ENCODE results near the gene SLC27A5. TPM values are rescaled to one million over a fixed set of nuclear protein-coding genes. Genes with fewer than 3 reads are reported as not detected.
"Not testable (repeated sequence)": the region's sequence is repeated elsewhere in the genome, so short reads cannot be mapped to it uniquely, and the experiment has no call there.

The SLC27A5 gene
- total RNA-seq, 2 donors from 2014 or later: 7.1 to 8.5 TPM

GRCh38 chr19:58451358-58452101 lies 60.3 kb downstream of the SLC27A5 start, which contains the start of gene ZNF324B:
Gene ZNF324B (plus strand): TSS chr19:58451622. CDS start chr19:58453702, 2,080 bp downstream.
- Histone ChIP-seq H3K36me3 (no peaks in the 10 kb centered on the region), H3K27me3 (replicated peaks; ENCODE audit: insufficient read depth) (no peaks in the 10 kb centered on the region), H3K4me1 (ENCODE audit: control insufficient read depth in 1 of 2, low read depth in 2 of 2) (peaks cover 0 to 12% of the 10 kb centered on the region in 2 donors), H3K4me3 (peak within 1 kb of the TSS; percentile 77), H3K9me3 (no peaks in the 10 kb centered on the region), H3K27ac (peak within 1 kb of the TSS; percentile 28 to 30)
- TF ChIP-seq CTCF (IDR thresholded peaks at IDR 0.05): no peak
- ATAC-seq (ENCODE audit: insufficient number of reproducible peaks, low FRiP score, low read depth) (peak; percentile 61), DNase-seq (ENCODE audit: low spot score) (peak; percentile 93)

GRCh38 chr19:58450856-58451357 lies 60.9 kb downstream of the SLC27A5 start:
- DNase-seq (ENCODE audit: low spot score) (no peak), ATAC-seq (ENCODE audit: insufficient number of reproducible peaks, low FRiP score, low read depth) (no peak)
- Histone ChIP-seq H3K27ac (no peak overlapping the region), H3K4me1 (ENCODE audit: control insufficient read depth in 1 of 2, low read depth in 2 of 2) (peaks cover 0 to 12% of the 10 kb centered on the region in 2 donors), H3K27me3 (replicated peaks; ENCODE audit: insufficient read depth) (no peaks in the 10 kb centered on the region), H3K36me3 (no peaks in the 10 kb centered on the region), H3K4me3 (peak overlapping the region; percentile 77), H3K9me3 (no peaks in the 10 kb centered on the region)
- TF ChIP-seq CTCF (IDR thresholded peaks at IDR 0.05): no peak

GRCh38 chr19:58449980-58450379 lies 61.8 kb downstream of the SLC27A5 start:
- not testable (repeated sequence) for DNase-seq (ENCODE audit: low spot score); H3K4me3 ChIP-seq; H3K27me3 ChIP-seq (replicated peaks; ENCODE audit: insufficient read depth); H3K36me3 ChIP-seq; H3K27ac ChIP-seq; H3K9me3 ChIP-seq; ATAC-seq (ENCODE audit: insufficient number of reproducible peaks, low FRiP score, low read depth)
- H3K4me1 ChIP-seq (ENCODE audit: control insufficient read depth in 1 of 2, low read depth in 2 of 2): peaks cover 0 to 12% of the 10 kb centered on the region in 2 donors

- not testable (repeated sequence) for H3K9me3 ChIP-seq; H3K27ac ChIP-seq; H3K4me3 ChIP-seq; H3K27me3 ChIP-seq (replicated peaks; ENCODE audit: insufficient read depth); H3K36me3 ChIP-seq; DNase-seq (ENCODE audit: low spot score); ATAC-seq (ENCODE audit: insufficient number of reproducible peaks, low FRiP score, low read depth)
- peaks cover 0 to 12% of the 10 kb centered on the region in 2 donors for H3K4me1 ChIP-seq (ENCODE audit: control insufficient read depth in 1 of 2, low read depth in 2 of 2)
Observed at GRCh38 chr19:58448860-58449259, 62.9 kb downstream of the SLC27A5 start.

Other genes with a start within 250 kb of the SLC27A5 start
- gene ZNF8, start 233.0 kb downstream of the SLC27A5 start, total RNA-seq: 10 to 100 TPM; 11.4 to 12.0 TPM
- gene ERVK3-1, start 206.6 kb downstream of the SLC27A5 start, total RNA-seq: 10 to 100 TPM; 37.4 to 87.9 TPM
- 1 to 10 TPM; 1.1 to 4.2 TPM for gene ZSCAN22, start 185.0 kb downstream of the SLC27A5 start, total RNA-seq
- 10 to 100 TPM in 1 of 2 donors, 1 to 10 TPM in 1; 1.9 to 10.0 TPM for gene A1BG, start 158.5 kb downstream of the SLC27A5 start, total RNA-seq
- gene ZNF497, start 149.2 kb downstream of the SLC27A5 start, total RNA-seq: 1 to 10 TPM in 1 of 2 donors, not detected in 1; 2.3 TPM
- gene ZNF837, start 131.0 kb downstream of the SLC27A5 start, total RNA-seq: 1 to 10 TPM; 1.6 to 3.9 TPM
- 100 to 1,000 TPM; 747 to 789 TPM for gene RPS5, start 124.7 kb downstream of the SLC27A5 start, total RNA-seq
- gene RNF225, start 116.3 kb downstream of the SLC27A5 start, total RNA-seq: not detected
- gene ZNF584, start 103.3 kb downstream of the SLC27A5 start, total RNA-seq: 10 to 100 TPM; 18.7 to 31.5 TPM
- 10 to 100 TPM in 1 of 2 donors, 1 to 10 TPM in 1; 3.1 to 10.2 TPM for gene ZNF132, start 71.8 kb downstream of the SLC27A5 start, total RNA-seq
- gene ZNF324B, start 60.4 kb downstream of the SLC27A5 start, total RNA-seq: 10 to 100 TPM in 1 of 2 donors, 1 to 10 TPM in 1; 6.0 to 12.0 TPM
- gene ZNF324, start 44.9 kb downstream of the SLC27A5 start, total RNA-seq: 10 to 100 TPM; 19.8 to 31.7 TPM
- 10 to 100 TPM; 17.8 to 23.7 TPM for gene ZNF446, start 35.6 kb downstream of the SLC27A5 start, total RNA-seq
- gene ZBTB45, start 7.8 kb upstream of the SLC27A5 start, total RNA-seq: 10 to 100 TPM; 10.4 to 10.9 TPM
- 100 to 1,000 TPM; 192 to 204 TPM for gene TRIM28, start 32.1 kb upstream of the SLC27A5 start, total RNA-seq
- gene CHMP2A, start 43.1 kb upstream of the SLC27A5 start, total RNA-seq: 10 to 100 TPM; 90.3 to 98.8 TPM
- gene UBE2M, start 46.6 kb upstream of the SLC27A5 start, total RNA-seq: 10 to 100 TPM; 17.1 to 18.9 TPM
- gene MZF1, start 61.3 kb upstream of the SLC27A5 start, total RNA-seq: 10 to 100 TPM; 44.9 to 46.8 TPM

Data from thoracic aorta (tissue), 2 donors.